NCI-H2107 treated with DMSO at 0.1 percent for 48 hours (cell line): ENCODE data around the gene SMARCA4.
"Not testable (repeated sequence)": the region's sequence is repeated elsewhere in the genome, so short reads cannot be mapped to it uniquely, and the experiment has no call there.

Experiments used
- DNase-seq: peaks from one replicate; lab custom pipeline; 2025; ENCODE audit not compliant: unreplicated experiment; lab: John Stamatoyannopoulos, UW

The SMARCA4 gene

GRCh38 chr19:10975374-10976130 lies 14.7 kb downstream of the SMARCA4 start:
- no peak for DNase-seq

DNA sequence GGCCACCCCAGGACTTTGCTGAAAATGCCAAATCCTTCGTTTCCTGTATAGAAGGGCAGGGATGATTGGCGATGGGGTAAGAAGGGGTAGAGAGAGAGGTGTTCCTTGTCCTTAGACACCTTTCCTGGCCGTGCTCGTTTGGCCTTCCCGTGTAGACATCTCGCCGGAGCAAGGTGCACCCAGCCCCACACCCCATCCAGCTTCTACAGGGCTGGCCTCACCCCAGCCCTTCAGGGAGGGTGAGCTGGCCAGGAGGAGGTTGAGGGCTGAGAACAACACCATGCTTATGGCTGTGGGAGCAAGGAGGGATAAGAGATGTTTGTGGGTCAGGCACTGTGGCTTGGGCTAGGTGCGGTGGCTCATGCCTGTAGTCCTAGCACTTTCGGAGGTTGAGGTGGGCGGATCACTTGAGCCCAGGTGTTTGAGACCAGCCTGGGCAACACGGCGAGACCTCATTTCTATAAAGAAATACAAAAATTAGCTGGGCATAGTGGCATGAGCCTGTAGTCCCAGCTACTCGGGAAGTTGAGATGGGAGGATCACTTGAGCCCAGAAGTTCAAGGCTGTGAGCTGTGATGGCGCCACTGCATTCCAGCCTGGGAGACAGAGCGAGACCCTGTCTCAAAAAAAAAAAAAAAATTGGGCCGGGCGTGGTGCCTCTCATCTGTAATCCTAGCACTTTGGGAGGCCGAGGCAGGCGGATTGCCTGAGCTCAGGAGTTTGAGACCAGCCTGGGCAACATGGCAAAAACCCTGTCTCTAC lies 15.5 kb downstream of the SMARCA4 start:
- DNase-seq, result no peak

DNA sequence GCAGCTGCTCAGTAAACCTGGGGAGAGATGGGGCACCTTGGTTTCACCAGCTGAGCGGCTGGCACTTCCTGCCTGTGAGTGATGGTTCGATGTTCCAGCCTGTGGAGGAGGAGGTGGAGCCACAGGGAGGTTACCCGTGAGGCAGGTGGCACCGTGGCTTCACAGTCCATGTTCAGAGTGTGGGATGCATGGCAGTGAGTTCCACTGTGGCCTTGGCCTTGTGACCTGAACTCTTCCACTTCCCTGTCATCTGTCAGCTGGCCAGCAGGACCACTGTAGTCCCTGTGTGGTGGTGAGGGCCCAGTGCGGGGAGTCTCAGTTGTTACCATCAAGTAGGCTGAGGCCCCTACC lies 16.9 kb downstream of the SMARCA4 start:
- DNase-seq, result no peak

GRCh38 chr19:10979951-10980381 lies 19.1 kb downstream of the SMARCA4 start:
- DNase-seq, result no peak

- DNase-seq, result no peak
These were observed 20.5 kb downstream of the SMARCA4 start for GRCh38 chr19:10981252-10981895.

DNA sequence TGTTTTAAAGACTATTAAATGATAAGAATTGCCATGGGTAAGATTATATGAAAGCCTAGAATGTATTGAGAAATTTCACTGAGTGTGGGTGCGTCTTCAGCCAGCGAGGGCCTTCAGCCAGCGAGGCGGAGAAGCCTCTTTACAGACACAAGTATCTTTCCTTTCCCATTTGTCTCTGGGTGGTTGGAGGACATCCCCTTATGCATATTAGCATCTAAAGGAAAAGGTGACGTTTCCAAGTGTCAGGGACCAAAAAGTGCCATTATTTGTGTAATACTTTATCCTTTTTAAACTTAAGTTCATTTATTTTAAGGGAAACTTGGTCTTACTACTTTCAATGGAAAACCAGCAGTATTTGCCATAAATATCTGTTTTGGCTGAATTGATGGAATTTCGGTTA lies 22.2 kb downstream of the SMARCA4 start:
- DNase-seq, result no peak

- no peak for DNase-seq
These were observed 23.4 kb downstream of the SMARCA4 start for GRCh38 chr19:10984166-10984735.

- no peak for DNase-seq
These were observed 24.7 kb downstream of the SMARCA4 start for GRCh38 chr19:10985502-10985901.

- no peak for DNase-seq
These were observed 25.7 kb downstream of the SMARCA4 start for GRCh38 chr19:10986301-10987127.

DNA sequence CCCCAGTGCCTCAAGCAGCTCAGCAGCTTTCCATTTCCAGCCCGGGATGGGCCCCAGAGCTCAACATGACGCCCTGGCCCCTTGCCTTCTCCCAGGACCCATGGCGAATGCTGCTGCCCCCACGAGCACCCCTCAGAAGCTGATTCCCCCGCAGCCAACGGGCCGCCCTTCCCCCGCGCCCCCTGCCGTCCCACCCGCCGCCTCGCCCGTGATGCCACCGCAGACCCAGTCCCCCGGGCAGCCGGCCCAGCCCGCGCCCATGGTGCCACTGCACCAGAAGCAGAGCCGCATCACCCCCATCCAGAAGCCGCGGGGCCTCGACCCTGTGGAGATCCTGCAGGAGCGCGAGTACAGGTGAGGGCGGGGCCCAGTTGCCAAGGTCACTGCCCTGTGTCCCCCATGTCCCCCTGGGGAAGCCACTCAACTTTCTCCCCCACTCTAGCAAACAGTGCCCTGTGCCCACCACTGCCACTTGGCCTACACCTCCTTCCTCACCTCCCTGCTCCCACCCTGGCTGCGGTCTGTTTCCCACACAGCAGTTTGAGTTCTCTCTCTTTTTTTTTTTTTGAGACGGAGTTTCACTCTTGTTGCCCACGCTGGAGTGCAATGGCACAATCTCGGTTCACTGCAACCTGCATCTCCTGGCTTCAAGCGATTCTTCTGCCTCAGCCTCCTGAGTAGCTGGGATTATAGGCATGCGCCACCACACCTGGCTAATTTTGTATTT lies 26.9 kb downstream of the SMARCA4 start:
- no peak for DNase-seq

- no peak for DNase-seq
These were observed 27.6 kb downstream of the SMARCA4 start for GRCh38 chr19:10988380-10988779.

GRCh38 chr19:10988921-10989320 lies 28.1 kb downstream of the SMARCA4 start:
- no peak for DNase-seq

- DNase-seq, result no peak
These were observed 30.2 kb downstream of the SMARCA4 start for GRCh38 chr19:10991076-10991475.

GRCh38 chr19:10991521-10992081 lies 30.8 kb downstream of the SMARCA4 start:
- DNase-seq, result no peak

- DNase-seq, result not testable (repeated sequence)
These were observed 31.3 kb downstream of the SMARCA4 start for GRCh38 chr19:10992174-10992573.

GRCh38 chr19:10995926-10996600 lies 35.2 kb downstream of the SMARCA4 start:
- no peak for DNase-seq

GRCh38 chr19:10998045-10998533 lies 37.3 kb downstream of the SMARCA4 start:
- DNase-seq, result no peak

DNA sequence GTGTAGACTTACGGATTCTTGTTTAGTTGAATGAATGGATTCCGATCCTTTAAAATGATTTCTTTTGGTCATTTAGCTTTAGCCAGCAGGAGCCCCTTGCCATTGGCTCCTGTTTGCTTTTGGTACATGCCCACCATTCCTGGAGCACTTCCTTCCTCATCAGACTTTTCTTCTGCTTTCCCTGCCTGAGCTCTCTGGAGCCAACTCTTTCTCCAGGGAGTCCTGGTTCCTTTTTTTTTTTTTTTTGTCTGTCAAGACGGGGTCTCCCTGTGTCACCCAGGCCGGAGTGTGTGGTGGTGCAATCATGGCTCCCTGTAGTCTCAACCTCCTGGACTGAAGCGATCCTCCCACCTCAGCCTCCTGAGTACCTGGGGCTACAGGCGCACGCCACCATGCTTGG lies 37.8 kb downstream of the SMARCA4 start:
- DNase-seq, result no peak

- DNase-seq, result no peak
These were observed 44.7 kb downstream of the SMARCA4 start for GRCh38 chr19:11005521-11005920.
